VCaP (cell line): ENCODE results near the gene TRMT1.
A peak's percentile ranks its signal among the peaks of the same experiment; 100 is the strongest.

Experiments
- H3K27ac ChIP-seq: fragments of 450-650 bp; 2 replicates; pipeline ENCODE4 v1.5.1; 2017
- TF ChIP-seq, protein P1 (sequence below): fragments of 450-650 bp; conservative IDR thresholded peaks from 2 replicates; pipeline ENCODE4 v1.5.1; 2017; ENCODE audit warnings: mild to moderate bottlenecking, moderate library complexity

The TRMT1 gene

DNA sequence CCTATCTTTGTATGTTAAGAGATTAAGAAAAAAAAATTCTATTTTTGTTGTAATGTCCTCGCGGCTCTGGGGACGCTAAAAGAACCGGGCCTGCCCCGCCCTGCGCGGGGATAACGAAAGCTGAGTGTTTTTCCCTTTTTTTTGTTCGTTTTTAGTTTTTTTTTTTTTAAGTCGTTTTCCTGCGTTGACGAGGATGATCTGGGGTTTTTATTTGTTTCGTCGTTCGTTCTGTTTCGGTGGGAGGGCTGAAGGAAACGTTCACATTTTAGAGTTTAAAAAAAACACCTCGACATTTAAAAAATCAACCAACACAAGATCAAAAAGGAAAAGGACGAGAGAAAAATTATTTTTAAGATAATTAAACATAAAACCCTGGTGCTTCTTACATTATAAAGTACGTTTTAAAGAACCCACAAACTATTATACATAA lies 19.5 kb downstream of the TRMT1 start:
- H3K27ac ChIP-seq: peak overlapping the region; percentile 85
- TF ChIP-seq, protein P1, sequence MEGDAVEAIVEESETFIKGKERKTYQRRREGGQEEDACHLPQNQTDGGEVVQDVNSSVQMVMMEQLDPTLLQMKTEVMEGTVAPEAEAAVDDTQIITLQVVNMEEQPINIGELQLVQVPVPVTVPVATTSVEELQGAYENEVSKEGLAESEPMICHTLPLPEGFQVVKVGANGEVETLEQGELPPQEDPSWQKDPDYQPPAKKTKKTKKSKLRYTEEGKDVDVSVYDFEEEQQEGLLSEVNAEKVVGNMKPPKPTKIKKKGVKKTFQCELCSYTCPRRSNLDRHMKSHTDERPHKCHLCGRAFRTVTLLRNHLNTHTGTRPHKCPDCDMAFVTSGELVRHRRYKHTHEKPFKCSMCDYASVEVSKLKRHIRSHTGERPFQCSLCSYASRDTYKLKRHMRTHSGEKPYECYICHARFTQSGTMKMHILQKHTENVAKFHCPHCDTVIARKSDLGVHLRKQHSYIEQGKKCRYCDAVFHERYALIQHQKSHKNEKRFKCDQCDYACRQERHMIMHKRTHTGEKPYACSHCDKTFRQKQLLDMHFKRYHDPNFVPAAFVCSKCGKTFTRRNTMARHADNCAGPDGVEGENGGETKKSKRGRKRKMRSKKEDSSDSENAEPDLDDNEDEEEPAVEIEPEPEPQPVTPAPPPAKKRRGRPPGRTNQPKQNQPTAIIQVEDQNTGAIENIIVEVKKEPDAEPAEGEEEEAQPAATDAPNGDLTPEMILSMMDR: no peak

DNA sequence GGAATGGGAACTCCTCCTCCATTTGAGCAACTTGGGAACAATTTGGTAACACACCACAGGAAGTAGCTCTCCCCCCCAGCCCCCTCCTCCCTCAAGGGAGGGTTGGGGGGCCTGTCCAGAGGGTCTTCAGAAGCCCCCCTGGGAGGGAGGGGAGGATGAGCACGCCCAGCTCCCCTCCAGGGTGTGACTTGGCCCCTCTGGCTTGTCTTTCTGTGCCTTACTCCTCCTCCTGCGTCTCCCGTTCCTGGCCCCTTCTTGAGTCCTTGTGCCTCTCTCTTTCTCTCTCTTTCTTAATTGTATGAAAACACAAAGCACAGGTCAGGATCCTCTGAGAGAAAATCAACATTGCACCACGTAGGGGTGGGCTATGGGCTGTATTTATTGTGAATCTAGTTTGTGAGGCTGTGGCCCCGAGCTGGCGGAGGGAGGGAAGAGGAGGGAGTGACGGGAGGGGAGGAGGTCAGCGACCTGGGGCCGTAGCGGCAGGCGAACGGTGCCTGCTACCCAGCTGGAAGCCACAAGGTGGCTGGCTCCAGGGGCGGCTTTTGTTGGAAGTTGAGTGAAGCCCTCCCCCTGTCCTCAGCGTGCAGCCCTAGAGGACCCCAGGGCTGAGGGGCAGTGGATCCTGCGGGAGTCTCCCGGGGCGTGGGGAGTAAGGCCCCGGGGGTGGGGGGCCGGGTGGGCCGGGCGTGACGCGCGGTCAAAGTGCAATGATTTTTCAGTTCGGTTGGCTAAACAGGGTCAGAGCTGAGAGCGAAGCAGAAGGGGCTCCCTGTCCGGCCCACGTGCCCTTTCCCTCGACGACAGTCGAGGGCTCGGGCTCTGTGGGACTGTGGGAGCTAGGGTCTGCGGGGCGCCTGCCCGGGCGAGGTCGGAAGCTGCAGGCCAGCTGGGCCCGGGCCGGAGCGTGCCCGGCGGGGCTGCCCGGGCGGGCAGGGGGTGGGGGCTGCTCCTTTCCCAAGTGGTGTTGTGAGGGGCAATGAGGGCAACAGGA lies 20.3 kb downstream of the TRMT1 start:
- peak overlapping the region; percentile 85; the same call in 1 of the 2 replicates for H3K27ac ChIP-seq
- TF ChIP-seq, protein P1: no peak

DNA sequence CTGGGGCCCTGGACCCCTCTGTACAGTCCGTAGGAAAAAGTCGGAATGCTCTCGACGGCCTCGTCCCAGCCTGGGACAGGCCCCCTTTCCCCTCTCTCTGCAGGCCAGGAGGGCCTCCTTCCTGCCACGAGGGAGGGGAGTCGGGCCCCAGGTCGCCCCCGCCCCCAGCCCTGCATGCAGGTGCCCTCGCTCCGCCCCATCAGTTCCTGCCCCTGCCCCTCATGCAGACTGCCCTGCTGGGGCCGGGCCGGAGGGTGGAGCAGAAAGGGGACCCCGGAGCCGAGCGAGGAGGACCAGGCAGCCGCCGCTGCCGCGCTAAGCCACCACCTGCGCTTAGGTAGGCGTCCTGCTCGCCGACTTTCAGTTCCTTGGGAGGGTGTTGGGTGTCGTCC lies 21.2 kb downstream of the TRMT1 start:
- peak overlapping the region; percentile 85; the same call in 1 of the 2 replicates for H3K27ac ChIP-seq
- TF ChIP-seq, protein P1: no peak

DNA sequence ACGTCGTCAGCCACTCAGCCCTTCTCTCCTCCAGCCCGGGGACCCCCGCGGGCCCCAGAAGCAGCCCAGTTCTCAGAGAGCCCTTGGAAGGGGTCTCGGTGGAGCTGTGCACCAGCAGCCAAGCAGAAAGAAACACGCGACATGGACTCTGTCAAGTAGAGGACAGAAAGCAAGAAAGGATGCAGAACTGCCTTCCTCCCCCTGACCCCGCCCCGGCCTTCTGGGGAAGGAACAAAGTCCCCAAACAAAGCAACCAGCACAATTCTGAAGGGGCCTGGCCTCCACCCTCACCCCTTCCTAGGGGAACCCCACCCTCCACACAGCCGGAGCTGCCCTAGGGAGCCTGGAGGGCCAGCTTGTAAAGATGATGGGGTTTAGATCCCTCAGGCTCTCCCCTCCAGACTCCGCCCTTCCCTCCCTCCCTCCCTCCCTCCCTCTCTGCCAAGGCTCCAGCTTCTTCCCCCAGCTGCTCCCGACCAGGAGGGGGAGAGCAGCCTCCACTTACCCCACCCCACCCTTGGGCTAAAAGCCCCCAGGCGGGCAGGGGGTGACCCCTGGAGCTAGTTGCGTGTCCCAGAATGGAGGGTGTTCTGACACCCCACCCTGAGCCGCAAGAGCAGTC lies 21.7 kb downstream of the TRMT1 start:
- H3K27ac ChIP-seq: no peak overlapping the region

DNA sequence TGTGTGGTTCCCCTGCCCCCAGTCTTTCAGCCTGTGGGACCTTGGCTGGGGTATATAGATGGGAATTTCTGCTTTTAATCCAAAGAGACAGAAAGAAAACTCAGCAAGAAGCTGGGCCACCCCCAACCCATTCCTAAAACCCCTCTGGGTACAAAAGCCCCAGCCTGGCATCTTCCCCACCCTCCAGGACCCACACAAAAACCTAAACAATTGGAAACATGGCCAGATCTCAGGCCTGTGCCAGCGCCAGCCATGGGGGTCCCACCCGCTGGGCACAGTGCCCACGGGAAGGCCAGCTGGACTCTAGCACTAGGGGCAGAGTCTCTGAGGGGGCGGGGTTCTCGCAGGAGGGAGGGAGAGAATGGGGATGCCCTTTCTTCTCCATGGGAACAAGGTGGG lies 22.4 kb downstream of the TRMT1 start:
- TF ChIP-seq, protein P1: peak; percentile 19
- no peak overlapping the region for H3K27ac ChIP-seq

More for the DNA sequence above, 21.7 kb downstream of the TRMT1 start:
- TF ChIP-seq, protein P1: no peak

DNA sequence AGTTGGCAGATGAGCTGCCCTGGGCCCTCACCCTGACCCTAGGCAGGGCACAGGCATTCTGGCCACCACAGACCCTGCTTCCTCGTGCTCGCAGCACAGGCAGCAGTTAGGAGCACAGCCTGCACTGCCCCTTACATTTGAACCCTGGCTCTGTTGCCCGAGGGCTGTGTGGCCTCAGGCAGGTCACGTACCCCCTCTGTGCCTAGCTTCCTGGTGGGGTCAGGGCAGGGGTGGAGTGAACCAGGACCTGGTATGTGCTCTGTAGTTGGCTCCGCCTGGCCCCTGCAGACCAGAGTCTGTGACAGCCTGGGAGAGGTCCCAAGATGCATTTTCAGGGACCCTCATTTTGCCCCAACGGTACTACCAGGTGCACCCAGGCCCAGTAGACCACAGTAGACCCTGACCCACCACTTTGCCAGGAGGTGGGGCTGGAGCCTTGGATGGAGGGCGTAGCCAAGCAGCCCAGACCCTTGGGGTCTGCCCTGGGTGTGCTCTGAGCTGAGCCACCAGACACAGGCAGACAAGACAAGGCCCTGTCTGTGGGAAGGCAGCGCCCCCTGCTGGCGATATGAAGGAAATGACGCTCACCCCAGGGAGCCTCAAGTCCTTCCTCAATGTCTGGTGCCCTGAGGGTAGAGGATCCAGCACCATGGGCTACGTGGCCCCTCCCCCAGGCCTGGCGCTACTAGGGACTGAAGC lies 23.0 kb downstream of the TRMT1 start:
- TF ChIP-seq, protein P1: peak; percentile 90

More for the DNA sequence above, 23.0 kb downstream of the TRMT1 start:
- H3K27ac ChIP-seq: peak overlapping the region; percentile 20; the same call in 1 of the 2 replicates
